HG03457 (cell line): Measurements from ENCODE around the gene RNF112.
"Not testable (repeated sequence)": the region's sequence is repeated elsewhere in the genome, so short reads cannot be mapped to it uniquely, and the experiment has no call there.

ENCODE experiments used
- ATAC-seq: cut with Tn5 transposase; IDR thresholded peaks from one replicate; pipeline ENCODE4 v1.9.1; 2021; ENCODE audit warnings: moderate number of reproducible peaks; ENCODE audit not compliant: unreplicated experiment

The RNF112 gene

DNA sequence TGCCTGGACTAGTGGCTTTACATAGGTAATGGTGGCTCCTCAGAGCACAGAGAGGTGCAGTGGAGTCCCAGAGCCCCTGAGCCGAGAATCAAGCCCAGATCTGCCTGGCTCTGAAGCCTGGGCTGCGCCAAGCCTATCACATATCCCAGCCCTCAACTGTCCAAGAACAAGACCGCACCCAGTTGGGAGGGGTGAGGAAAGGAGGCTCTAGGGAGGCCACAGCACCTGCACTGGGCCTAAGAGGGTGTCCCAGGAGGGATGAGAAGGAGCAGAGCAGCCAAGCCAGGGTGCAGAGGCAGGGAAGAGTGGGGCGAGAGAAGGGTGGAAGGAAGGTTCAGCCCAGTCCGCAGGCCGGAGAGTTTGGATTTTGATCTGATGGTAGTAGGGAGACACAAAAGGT is 941 bp upstream of the RNF112 start:
- no peak for ATAC-seq

DNA sequence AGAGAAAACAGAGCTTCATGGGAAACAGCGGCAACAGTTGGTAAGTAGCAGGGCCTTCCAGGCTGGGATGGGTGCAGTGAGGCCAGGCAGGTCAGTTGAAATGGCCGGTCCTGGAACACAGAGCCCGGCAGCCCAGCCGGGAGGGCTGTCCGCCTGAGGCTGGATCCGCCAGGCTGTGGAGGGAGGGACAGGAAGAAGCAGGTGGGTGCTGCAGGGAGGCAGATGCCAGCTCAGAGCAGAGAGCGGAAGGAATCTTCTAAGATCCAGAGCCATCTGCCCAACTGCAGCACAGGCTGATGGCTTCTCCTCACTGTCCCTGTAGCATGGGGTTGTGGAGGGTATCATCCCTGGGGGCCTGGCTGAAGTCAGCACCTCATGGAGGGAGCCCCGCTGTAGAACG is 599 bp downstream of the RNF112 start:
- ATAC-seq: no peak

DNA sequence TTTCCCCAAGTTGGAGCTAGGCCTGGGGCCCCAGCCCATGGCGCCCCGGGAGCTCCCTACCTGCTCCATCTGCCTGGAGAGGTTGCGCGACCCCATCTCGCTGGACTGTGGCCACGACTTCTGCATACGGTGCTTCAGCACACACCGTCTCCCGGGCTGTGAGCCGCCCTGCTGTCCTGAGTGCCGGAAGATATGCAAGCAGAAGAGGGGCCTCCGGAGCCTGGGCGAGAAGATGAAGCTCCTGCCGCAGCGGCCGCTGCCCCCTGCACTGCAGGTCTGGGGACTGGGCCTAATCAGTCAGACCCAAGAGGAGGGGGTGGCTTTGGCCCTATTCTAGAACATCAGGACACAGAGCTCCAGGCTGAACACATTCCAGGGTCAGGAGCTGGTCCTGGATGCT is 1.5 kb downstream of the RNF112 start:
- ATAC-seq: no peak

DNA sequence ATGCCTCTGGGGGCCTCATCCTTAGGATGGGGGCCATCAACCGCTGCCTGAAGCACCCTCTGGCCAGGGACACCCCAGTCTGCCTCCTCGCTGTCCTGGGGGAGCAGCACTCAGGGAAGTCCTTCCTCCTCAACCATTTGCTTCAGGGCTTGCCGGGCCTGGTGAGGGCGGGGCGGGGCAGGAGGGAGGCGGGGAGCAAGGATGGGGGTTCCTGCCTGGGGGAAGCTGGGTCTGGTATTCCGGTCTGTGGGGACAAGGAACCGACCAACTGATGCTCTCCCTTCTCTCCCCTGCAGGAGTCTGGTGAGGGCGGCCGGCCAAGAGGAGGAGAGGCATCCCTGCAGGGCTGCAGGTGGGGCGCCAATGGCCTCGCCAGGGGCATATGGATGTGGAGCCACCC is 2.0 kb downstream of the RNF112 start:
- no peak for ATAC-seq

DNA sequence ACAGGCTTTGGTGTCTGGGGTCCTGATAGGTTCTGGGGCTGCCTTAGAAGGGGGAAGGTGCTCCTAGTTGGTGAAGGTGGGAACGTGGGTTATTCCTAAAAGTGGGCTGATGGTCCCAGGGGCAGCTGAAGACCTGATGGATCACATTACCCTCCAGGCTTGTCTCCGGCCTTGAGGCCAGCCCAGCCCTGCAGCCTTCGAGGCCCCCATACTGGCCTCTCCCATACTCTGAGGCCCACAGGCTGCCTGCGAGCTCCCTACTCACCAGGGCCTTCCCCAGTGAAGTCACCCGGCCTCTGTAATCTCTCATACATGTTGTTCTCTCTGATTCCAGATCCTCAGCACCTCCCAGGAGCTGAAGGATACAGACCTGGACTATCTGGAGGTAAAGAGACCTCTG is 2.7 kb downstream of the RNF112 start:
- ATAC-seq: no peak

DNA sequence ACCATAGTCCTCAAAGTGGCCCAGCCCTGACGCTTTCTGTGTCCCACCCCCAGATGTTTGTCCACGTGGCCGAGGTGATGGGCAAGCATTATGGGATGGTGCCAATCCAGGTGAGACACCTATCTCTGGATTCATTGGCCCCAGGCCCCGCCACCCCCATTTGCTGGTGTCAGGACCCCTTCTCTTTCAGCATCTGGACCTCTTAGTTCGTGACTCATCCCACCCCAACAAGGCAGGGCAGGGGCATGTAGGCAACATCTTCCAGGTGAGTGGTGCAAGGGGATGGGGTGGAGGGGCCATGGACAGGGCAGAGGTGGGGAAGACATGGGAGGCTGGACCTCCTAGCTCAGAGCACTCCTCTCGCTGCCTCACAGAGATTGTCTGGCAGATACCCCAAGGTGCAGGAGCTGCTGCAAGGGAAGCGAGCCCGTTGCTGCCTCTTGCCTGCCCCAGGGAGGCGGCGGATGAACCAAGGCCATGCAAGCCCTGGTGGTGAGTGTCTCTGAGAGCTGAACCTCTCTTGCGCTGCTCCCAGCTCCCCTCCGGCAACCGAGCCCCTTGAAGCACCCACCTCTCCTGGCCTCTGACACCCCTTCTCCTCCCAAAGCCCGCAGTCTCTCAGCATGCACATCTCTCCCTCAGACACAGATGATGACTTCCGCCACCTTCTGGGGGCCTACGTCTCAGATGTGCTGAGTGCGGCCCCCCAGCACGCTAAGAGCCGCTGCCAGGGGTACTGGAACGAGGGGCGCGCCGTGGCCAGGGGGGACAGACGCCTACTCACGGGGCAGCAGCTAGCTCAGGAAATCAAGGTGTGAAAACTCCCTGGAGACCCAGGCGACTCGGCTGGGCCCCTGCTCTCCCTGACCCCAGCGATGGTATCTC is 3.6 kb downstream of the RNF112 start:
- ATAC-seq: no peak

DNA sequence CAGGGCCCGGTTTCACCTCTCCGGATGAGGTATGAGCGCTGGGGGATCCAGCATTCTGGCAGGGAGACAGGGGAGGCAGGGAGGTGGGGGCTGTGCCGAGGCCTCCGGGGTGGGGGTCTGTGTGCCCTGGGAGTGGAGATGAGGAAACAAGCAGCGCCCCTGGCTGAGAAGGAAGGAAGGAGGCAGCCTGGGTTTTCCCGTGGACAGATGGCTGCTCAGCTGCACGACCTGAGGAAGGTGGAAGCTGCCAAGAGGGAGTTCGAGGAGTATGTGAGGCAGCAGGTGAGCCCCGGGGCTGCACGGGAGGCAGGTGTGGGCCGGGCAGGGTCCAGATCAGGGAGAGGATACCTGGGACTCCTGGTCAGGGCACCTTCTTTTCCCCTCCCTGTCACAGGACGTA is 4.3 kb downstream of the RNF112 start:
- no peak for ATAC-seq

DNA sequence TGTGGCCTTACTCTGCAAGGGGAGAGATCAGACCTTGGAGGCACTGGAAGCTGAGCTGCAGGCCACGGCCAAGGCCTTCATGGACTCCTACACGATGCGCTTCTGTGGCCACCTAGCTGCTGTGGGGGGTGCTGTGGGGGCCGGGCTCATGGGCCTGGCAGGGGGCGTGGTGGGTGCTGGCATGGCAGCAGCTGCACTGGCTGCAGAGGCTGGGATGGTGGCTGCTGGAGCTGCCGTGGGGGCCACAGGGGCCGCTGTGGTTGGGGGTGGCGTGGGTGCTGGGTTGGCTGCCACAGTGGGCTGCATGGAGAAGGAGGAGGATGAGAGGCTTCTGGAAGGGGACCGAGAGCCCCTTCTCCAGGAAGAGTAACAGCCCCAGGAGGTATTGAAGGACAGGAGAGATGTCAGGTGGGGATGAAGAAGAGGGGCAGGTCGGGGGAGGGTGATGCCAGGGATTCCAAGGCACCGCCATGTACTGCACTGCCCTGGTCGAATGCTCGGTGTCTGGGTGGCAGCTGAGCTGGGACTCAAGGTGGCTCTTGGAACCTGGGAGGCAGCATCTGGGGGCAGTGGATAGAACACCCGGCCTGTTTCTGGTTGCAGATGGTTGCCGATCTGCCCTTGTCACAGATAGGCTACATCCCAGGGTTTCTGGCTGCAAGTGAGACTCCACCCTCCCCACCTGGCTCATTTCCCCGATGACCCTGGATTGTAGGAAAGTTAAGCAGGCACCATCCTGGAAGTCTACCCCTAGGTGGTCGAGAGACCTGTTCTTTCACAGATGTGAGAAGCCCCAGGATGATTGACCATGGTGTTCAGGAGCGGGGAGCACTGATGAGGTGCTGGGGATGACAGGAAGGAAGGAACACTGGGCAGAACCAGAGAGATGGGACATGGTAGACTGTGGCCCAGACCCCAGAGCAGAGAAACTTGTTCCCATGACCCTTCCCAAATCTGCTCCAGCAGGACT is 5.1 kb downstream of the RNF112 start:
- no peak for ATAC-seq

DNA sequence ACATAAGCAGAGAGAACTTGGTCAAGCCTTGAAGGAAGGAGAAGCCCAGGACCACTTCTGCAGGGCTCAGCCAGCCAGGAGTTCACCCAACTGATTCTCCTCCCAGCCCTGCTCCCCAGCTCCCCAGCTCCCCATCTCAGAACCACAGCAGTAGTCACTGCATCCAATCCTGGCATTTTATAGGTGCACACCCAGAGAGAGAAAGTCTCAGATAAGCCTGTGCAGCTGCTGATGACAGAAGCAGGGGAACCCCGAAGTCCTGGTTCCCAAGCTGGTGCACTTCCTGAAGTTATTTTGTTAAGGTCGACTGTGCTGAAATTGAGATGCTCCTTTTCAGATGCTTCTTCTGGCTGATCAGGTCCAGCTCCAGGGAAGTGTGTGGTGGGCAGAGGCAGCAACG is 6.6 kb downstream of the RNF112 start:
- ATAC-seq: no peak

DNA sequence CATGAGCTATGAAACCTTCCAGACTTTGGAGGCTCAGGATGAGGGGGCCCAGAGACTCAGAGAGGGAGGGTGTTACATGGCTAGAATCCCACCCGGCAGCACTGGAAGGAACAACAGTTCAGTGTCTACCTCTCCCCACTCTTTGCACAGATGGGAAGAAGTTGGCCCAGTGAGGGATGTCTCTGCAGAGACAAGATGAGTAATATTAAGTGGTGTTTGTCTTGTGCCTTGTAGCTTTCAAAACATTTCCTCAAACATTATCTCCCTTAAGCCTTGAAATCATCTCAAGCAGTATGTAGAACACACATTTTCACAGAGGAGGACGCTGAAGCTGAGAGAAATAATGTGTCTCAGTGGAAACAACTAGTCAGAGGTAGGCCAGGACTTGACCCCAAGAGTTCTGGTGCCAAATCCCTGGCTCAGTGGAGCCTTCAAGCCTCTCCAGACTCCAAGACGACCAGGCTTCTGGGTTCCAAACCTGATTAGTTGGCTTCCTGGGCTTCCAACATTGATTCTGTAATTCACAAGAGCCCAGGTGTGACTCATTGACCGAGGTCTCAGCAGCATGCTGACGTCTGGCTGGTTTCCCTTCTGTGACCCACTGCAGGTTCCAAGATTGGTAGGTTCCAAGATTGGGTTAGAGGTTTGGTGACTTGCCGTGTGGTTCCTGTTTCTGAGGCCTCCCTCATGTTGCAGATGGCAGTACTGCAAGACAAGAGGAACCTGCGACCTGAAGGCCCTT is 7.4 kb downstream of the RNF112 start:
- ATAC-seq: no peak

DNA sequence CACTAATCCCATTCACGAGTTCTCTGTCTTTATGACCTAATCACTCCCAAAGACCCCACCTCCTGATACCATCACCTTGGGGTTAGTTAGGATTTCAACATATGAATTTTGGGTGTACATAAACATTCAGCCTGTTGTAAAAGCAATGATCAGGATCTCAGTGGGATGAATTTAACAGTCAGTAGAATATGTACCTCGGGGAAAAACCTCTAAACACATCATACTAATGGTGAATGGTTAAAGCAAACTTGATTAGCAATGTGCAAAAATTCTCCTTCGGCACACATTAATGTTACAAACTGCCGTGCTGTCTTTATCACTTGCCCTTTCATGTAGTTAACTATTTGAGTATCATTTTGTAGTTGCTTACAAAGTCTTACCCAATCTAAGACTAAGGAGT is 10.2 kb downstream of the RNF112 start:
- ATAC-seq: no peak

DNA sequence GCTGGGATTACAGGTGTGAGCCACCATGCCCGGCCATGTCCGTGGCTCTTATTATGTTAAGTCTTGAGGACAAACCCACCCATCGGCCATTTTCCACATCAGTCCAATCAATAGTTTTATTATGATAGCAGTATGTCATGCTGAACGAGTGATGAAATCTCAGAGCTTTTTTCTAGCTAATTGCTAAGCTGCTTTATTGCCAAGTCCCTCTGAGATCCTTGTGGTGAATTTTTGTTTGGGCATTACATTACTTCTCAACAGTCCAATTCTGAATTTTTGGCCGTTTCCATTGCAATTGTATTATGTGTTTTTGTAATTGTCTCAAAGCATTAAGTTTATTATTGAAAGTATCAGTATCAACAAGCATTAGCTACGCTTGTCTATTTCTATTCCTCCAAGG is 10.9 kb downstream of the RNF112 start:
- ATAC-seq: no peak

DNA sequence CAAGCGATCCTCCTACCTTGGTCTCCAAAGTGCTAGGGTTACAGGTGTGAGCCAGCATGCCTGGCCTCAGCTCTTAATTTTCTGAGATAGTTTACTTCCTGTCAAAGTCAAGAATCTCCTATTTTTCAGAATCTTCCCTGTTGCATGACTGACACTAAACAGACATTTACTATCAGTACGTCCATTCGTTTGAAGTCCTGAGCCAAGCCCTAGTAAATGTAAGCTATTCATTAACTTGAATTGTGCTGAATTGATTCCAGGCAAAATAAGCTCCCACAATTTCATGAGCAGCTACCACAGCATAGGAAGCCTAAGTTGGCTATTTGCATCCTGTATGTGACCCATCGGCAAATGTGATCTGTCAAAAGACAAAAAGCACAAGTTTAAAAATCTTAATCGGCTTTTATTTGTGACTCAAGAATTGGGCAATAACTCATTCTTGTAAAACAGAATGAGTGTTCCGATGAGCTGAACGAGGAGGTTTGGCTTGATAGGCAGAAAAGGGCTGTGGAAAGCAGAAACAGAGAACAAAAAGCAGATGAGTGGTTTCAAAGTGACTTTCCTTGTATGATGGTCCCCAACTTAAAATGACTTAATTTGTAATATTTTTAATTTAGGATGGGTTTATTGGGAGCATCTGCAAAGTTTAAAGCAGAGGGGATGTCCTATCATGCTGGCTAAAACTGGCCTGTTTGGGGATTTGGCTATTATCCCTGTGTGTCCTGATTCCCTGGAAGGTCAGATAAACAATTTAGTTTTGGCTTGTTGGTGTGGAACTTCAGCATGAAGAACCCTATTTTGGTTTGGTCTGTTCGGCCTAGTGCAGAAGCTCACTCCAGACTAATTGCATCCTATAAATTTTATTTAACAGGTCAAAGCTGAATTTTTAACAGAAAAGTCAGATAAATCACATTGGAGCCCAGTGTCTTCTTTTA is 14.2 kb downstream of the RNF112 start:
- ATAC-seq: no peak

DNA sequence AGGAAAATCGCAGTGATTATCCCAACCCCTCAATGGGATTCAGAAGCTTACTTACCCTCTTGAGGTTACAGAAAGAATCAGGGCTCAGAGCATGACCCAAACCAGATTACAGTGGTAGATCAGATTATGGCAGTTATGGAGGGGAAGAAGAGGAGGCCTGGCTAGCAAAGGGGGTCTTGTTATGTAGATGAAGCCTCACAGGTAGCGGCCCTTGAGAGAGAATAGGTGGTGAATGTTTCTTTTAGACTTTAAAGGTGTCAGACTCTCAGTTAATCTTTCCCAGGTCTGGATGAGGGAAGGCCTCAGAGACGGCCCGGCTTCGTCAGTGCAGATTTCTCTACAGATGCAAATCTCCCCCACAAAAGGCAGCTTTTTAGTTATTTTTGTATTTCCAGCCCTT is 15.6 kb downstream of the RNF112 start:
- no peak for ATAC-seq

DNA sequence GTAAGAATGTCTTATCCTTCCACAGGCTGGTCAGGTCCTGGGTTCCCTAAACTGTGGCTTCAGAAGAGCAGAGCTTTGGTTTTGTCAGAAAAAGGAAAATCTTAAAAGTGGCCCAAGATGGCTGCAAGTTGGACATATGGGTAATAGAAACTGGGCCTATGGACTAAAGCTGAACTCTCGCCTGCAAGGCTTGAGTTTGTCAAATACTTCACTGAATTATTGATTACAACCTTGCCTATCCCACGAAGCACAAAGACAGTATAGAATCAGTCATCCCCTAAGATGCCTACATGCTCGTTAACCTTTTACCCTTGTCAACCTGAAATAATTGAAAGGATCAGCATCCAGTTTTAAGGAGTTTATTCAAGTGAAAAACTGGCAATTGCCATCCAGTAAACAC is 20.7 kb downstream of the RNF112 start:
- ATAC-seq: no peak

DNA sequence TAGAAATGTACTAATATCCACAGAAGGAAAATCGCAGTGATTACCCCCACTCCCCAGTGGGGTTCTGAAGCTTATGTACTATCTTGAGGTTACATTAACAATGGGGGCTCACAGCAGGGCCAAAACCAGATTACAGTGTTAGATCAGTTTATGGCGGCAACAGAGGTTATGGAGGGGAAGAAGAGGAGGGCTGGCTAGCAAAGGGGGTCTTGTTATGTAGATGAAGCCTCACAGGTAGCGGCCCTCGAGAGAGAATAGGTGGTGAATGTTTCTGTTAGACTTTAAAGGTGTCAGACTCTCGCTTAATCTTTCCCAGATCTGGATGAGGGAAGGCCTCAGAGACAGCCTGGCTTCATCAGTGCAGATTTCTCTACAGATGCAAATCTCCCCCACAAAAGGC is 22.2 kb downstream of the RNF112 start:
- ATAC-seq: no peak

DNA sequence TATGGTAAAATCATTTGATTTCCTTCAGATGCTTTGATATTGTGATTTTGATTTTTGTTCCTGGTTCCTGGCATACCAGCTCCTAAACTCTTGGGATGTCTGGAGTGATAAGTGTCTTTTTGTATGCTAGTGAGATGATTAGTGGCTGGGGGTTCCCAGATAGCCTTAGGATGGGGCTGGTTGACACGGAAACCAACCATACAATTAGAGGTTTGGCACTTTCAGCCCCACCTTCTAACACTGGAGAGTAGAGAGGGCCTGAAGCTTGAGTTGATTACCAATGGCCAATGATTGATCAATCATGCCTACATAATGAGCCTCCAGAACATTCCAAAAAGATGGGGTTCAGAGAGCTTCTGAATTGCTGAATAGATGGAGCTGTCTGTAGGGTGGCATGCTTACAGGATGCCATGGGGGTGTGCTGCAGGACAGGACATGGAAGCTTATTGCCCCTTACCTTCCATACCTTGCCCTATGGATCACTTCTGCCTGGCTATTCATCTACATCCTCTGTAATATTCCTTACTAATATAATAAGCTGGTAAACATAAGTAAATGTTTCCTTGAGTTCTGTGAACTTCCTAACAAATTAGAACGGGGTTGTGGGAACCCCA is 22.8 kb downstream of the RNF112 start:
- no peak for ATAC-seq

DNA sequence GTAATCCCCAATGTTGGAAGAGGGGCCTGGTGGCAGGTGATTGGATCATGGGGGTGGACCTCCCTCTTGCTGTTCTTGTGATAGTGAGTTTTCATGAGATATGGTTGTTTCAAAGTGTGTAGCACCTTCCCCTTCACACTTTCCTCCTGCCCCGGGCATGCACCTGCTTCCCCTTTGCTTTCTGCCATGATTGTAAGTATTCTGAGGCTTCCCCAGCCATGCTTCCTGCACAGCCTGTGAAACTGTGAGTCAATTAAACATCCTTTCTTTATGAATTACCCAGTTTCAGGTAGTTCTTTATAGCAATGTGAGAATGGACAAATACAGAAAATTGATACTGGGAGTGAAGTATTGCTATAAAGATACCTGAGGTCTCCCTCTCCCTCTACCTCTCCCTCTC is 29.4 kb downstream of the RNF112 start:
- no peak for ATAC-seq

DNA sequence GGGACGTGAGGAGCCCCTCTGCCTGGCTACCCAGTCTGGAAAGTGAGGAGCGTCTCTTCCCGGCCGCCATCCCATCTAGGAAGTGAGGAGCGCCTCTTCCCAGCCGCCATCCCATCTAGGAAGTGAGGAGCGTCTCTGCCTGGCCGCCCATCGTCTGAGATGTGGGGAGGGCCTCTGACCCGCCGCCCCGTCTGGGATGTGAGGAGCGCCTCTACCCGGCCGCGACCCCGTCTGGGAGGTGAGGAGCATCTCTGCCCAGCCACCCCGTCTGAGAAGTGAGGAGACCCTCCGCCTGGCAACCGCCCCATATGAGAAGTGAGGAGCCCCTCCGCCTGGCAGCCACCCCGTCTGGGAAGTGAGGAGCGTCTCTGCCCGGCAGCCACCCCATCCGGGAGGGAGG is 30.3 kb downstream of the RNF112 start:
- ATAC-seq: not testable (repeated sequence)

DNA sequence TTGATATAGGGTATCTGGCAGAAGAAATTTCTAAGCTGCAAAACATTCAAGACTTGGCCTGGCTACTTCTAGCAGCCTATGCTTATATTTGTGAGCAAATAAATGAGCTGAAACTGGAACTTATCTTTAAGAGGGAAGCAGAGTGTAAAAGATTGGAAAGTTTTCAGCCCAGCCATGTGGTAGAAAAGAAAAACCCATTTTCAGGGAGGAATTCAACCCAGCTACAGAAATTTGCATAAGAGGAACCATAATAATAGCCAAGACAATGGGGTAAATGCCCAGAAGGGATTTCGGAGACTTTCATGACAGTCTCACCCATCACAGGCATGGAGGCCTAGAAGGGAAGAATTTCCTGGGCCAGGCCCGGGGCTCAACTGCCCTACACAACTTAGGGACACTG is 31.7 kb downstream of the RNF112 start:
- no peak for ATAC-seq
